LNCAP (cell line): ENCODE data around the gene TRMU.

Experiments used
- CTCF ChIP-seq: fragments of 450-650 bp; IDR thresholded peaks from 2 replicates; pipeline ENCODE4 v1.5.1; 2017; ENCODE audit warnings: mild to moderate bottlenecking

The TRMU gene

GRCh38 chr22:46366801-46367706 lies 31.5 kb downstream of the TRMU start:
- no peak for TF ChIP-seq CTCF

GRCh38 chr22:46367707-46368191 lies 32.2 kb downstream of the TRMU start:
- TF ChIP-seq CTCF = peak; percentile 92

- TF ChIP-seq CTCF = no peak
These were observed 32.9 kb downstream of the TRMU start for GRCh38 chr22:46368422-46368821.

GRCh38 chr22:46368871-46369715 lies 33.6 kb downstream of the TRMU start:
- TF ChIP-seq CTCF = no peak

GRCh38 chr22:46369716-46370583 lies 34.4 kb downstream of the TRMU start:
- no peak for TF ChIP-seq CTCF

GRCh38 chr22:46370584-46371291 lies 35.2 kb downstream of the TRMU start:
- no peak for TF ChIP-seq CTCF
